SH-SY5Y (cell line): ENCODE results near the gene KRTAP4-1.

ENCODE experiments used
- GATA2 ChIP-seq: IDR thresholded peaks from 2 replicates; pipeline ENCODE4 v1.6.1; 2011; ENCODE audit warnings: mild to moderate bottlenecking, low read depth, low read length
- GATA3 ChIP-seq: IDR thresholded peaks from 2 replicates; pipeline ENCODE4 v1.6.1; 2011; ENCODE audit warnings: low read depth, mild to moderate bottlenecking, low read length, moderate library complexity

Gene KRTAP4-1

GRCh38 chr17:41144846-41145245 lies 39.9 kb downstream of the KRTAP4-1 start:
- no peak for TF ChIP-seq GATA2
- no peak for TF ChIP-seq GATA3

GRCh38 chr17:41141361-41141760 lies 43.4 kb downstream of the KRTAP4-1 start:
- TF ChIP-seq GATA2 (no peak), GATA3 (no peak)

GRCh38 chr17:41140360-41141131 lies 44.2 kb downstream of the KRTAP4-1 start, which contains the start of gene KRTAP4-6:
KRTAP4-6 (minus strand) TSS chr17:41140544; CDS start chr17:41140487, 57 bp downstream.
- TF ChIP-seq GATA3: no peak
